Upper lobe of left lung (tissue), 6 donors: ENCODE results near the gene ZNF853. TPM values are rescaled to one million over a fixed set of nuclear protein-coding genes. Genes with fewer than 3 reads are reported as not detected.
"Not testable (repeated sequence)": the region's sequence is repeated elsewhere in the genome, so short reads cannot be mapped to it uniquely, and the experiment has no call there.

Source experiments
- ATAC-seq, 2 donors: fragments of 200-7000 bp; cut with Tn5 transposase; one replicate each; pipeline ENCODE4 v1.9.1; 2022; ENCODE audit warnings: mild to moderate bottlenecking in 2 of 2, moderate library complexity in 2 of 2; ENCODE audit not compliant: low FRiP score in 2 of 2
- DNase-seq, 2 donors: peaks; one replicate each; pipeline ENCODE4 v3.0.0-alpha.2; 2019 to 2020
- H3K27ac ChIP-seq, 4 donors: fragments of 200-600 bp; sonication (generic); one replicate each; pipeline ENCODE4 v1.5.1; 2016 to 2019
- H3K27me3 ChIP-seq, 4 donors: fragments of 200-600 bp; sonication (generic); one replicate each; pipeline ENCODE4 v1.5.1; 2017 to 2019
- H3K36me3 ChIP-seq, 4 donors: fragments of 200-600 bp; sonication (generic); one replicate each; pipeline ENCODE4 v1.5.1; 2016 to 2019
- H3K4me1 ChIP-seq, 4 donors: fragments of 200-600 bp; sonication (generic); one replicate each; pipeline ENCODE4 v1.5.1; 2018 to 2019
- H3K4me3 ChIP-seq, 4 donors: fragments of 200-600 bp; sonication (generic); one replicate each; pipeline ENCODE4 v1.5.1; 2017 to 2019; ENCODE audit warnings: mild to moderate bottlenecking in 2 of 4, moderate library complexity in 1 of 4
- H3K9me3 ChIP-seq, 4 donors: fragments of 200-600 bp; sonication (generic); one replicate each; pipeline ENCODE4 v1.5.1; 2018 to 2019
- EP300 ChIP-seq, 4 donors: sonication (generic); formaldehyde crosslinking; IDR thresholded peaks; one replicate each; pipeline ENCODE4 v1.5.1; 2017; ENCODE audit warnings: antibody characterized with exemption in 4 of 4, control low read depth in 2 of 4
- POLR2A ChIP-seq, 4 donors: fragments of 450-650 bp; IDR thresholded peaks; one replicate each; pipeline ENCODE4 v1.5.1; 2016 to 2017; ENCODE audit warnings: antibody characterized with exemption in 4 of 4, mild to moderate bottlenecking in 2 of 4
- POLR2AphosphoS5 ChIP-seq, 2 donors: sonication (generic); formaldehyde crosslinking; IDR thresholded peaks; one replicate each; pipeline ENCODE4 v1.5.1; 2017; ENCODE audit warnings: antibody characterized with exemption in 2 of 2
- WGBS, 2 donors: methylation state at CpG; one replicate each; pipeline ENCODE4 v1.1.5; 2017 to 2018; 5-methylcytosine and 5-hydroxymethylcytosine counted together
- total RNA-seq, 6 donors: library from RNA; depleted of rRNA in 4 of 6; stranded (reverse); fragments of >200 nt in 4 of 6; gene quantifications; one replicate each; pipeline versions ENCODE4 v1.1.0 to v1.2.1, GENCODE V29; 2016 to 2021
- TF ChIP-seq, protein P1 (sequence below), 6 experiments: fragments of 450-650 bp in 4 of 6; fragments of 200-600 bp in 2 of 6; sonication (generic) in 2 of 6; IDR thresholded peaks; one replicate each; pipeline ENCODE4 v1.5.1; 2016 to 2019; ENCODE audit warnings: antibody characterized with exemption in 6 of 6
- donor health status: DM: no; HTN: no; CAD: no; lungs with moderate emphysema.
- donor health status: DM: no; HTN: yes; CAD: no; lungs with severe emphysema.

The ZNF853 gene
- total RNA-seq, 6 donors from 2014 or later: 2.9 to 11.9 (median 7.0) TPM

DNA sequence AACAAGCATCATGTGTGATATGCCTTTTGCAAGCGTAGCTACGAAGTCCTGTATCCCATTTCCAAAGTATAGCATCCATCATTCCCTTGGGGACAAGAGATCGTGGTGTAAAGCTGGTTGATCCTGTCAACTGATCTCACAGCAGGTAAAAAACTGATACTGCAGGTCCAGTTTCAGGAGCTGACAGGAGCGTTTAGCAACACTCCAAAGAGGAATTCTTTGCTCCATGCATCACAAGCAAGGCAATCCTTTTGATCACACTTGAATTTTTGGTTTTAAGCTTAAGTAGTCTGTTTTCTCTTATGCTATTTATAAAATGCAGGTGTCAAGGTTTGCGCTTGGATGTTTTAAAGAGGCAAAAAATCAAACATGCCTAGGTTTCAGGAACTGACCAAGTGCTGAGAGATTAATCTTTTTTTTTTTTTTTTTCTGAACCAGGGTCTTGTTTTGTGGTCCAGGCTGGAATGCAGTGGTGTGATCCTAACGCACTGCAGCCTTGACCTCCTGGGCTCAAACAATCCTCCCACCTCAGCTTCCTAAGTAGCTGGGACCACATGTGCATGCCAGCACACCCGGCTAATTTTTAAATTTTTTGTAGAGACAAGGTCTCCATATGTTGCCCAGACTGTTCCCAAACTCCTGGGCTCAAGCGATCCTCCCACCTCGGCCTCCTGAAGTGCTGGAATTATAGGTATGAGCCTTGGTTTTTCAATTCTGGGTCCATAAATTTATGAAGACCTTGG, 40.0 kb upstream of the ZNF853 start:
- Histone ChIP-seq H3K9me3 (no peaks in the 10 kb centered on the region), H3K4me1 (peaks cover 8 to 11% (median 10%) of the 10 kb centered on the region in 4 donors), H3K4me3 (no peak overlapping the region), H3K36me3 (peaks cover 0 to 2% (median under 1%) of the 10 kb centered on the region in 4 donors), H3K27ac (no peak overlapping the region), H3K27me3 (no peaks in the 10 kb centered on the region)
- no peak for ATAC-seq
- 80 to 84% methylated on average over 9 of the region's 9 CpGs for WGBS, 2 donors
- no peak for DNase-seq
- TF ChIP-seq POLR2A (IDR thresholded peaks at IDR 0.05) (no peak), POLR2AphosphoS5 (IDR thresholded peaks at IDR 0.05) (no peak), EP300 (IDR thresholded peaks at IDR 0.05) (no peak)
- TF ChIP-seq, protein P1, sequence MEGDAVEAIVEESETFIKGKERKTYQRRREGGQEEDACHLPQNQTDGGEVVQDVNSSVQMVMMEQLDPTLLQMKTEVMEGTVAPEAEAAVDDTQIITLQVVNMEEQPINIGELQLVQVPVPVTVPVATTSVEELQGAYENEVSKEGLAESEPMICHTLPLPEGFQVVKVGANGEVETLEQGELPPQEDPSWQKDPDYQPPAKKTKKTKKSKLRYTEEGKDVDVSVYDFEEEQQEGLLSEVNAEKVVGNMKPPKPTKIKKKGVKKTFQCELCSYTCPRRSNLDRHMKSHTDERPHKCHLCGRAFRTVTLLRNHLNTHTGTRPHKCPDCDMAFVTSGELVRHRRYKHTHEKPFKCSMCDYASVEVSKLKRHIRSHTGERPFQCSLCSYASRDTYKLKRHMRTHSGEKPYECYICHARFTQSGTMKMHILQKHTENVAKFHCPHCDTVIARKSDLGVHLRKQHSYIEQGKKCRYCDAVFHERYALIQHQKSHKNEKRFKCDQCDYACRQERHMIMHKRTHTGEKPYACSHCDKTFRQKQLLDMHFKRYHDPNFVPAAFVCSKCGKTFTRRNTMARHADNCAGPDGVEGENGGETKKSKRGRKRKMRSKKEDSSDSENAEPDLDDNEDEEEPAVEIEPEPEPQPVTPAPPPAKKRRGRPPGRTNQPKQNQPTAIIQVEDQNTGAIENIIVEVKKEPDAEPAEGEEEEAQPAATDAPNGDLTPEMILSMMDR (IDR thresholded peaks at IDR 0.05): no peak

DNA sequence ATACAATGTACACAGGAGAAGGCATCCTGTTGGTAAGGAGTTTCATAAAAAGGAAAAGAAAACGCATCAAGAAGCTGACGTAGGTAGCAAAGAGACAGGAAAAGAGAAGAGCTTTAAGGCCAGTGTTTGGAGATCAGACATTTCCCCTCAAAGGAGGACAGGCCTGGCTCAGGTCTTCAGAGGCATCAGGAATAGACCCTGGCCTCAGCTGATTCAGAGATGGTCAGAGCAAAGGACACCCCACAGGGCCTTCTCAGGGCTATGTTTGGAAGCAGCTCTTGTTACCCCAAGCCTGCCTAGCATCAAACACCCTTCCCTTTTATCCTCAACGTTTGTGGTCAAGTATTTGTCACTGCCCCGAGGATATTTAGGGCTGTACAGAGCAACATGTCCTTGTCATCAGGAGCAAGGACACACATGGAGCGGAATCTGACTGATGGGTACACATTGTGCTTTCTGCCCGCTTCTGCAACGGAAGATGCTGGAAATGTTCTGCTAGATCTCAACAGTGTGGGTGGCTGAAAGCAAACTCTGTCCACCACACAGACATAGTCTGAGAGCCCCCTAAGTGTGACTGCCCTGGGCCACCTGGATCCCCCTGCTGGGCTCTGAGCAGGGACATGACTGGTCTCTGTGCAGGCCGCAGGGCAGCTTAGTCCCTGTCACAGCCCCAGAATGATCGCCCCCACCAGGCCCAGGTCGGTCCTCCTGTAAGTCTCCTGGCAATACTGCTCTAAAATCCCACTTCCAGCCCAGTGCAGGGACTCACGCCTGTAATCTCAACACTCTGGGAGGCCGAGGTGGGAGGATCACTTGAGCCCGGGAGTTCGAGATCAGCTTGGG, 39.2 kb upstream of the ZNF853 start:
- Histone ChIP-seq H3K9me3 (no peaks in the 10 kb centered on the region), H3K36me3 (peaks cover 6 to 10% (median 8%) of the 10 kb centered on the region in 4 donors), H3K4me3 (peak overlapping the region; percentile 44 to 81 (median 56)), H3K27ac (peak overlapping the region in 1 of 4 donors; percentile 82), H3K27me3 (no peaks in the 10 kb centered on the region), H3K4me1 (peaks cover 8 to 11% (median 10%) of the 10 kb centered on the region in 4 donors)
- 81 to 82% methylated on average over 9 to 11 of the region's 14 CpGs for WGBS, 2 donors
- no peak for DNase-seq
- TF ChIP-seq POLR2A (IDR thresholded peaks at IDR 0.05) (no peak), POLR2AphosphoS5 (IDR thresholded peaks at IDR 0.05) (no peak)
- ATAC-seq: no peak

DNA sequence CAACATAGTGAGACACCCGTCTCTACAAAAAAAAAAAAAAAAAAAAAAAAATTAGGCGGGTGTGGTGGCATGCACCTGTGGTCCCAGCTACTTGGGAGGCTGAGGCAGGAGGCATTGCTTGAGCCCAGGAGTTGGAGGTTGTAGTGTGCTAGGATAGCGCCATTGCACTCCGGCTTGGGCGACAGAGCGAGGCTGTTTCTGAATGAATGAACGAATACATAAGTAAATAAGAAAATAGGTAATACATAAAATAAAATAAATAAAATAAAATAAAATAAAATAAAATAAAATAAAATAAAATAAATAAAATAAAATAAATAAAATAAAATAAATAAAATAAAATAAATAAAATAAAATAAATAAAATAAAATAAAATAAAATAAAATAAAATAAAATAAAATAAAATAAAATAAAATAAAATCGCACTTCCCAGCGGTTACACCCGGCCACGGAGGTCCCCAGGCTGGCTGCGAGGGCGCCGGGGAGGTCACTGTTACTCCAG, 38.5 kb upstream of the ZNF853 start:
- peak overlapping the region; percentile 82 to 98 (median 92) for H3K27ac ChIP-seq
- not testable (repeated sequence) for DNase-seq, H3K9me3 ChIP-seq, ATAC-seq, H3K27me3 ChIP-seq
- peaks cover 9 to 16% (median 13%) of the 10 kb centered on the region in 4 donors for H3K36me3 ChIP-seq
- H3K4me3 ChIP-seq: peak overlapping the region; percentile 44 to 81 (median 56)
- H3K4me1 ChIP-seq: peaks cover 8 to 11% (median 10%) of the 10 kb centered on the region in 4 donors
- 17 to 24% methylated on average over 13 to 14 of the region's 14 CpGs for WGBS, 2 donors

DNA sequence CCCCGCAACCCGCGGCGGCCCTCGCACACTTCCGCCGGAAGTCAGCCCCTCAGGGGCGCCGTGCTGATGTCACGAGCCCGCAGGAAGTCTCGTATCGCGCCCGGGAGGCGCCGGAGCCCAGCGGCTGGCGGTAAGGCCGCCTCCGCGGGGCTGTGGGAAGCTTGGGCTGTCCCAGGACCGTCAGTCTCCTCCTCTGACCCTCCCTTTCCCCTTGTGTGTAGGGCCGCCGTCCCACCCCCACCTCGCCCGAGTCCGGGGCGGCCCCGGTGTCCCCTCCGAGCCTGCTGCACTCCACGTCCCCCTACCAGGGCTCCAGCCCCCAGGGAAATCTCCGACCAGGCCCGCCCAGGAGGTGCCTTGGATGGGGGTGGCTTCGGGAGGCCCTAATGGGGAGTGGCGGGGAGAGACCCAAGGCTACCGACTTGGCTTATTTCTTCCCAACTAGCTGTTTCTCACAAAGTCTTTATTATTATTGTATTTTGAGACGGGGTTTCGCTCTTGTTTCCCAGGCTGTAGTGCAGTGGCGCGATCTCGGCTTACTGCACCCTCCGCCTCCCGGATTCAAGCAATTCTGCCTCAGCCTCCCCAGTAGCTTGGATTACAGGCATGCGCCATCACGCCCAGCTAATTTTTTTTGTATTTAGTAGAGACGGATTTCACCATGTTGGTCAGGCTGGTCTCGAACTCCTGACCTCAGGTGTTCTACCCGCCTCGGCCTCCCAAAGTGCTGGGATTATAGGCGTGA, 37.9 kb upstream of the ZNF853 start, which contains the start of gene ZDHHC4:
Gene ZDHHC4, plus strand, starts transcription at position 86 of the 745 bp plus-strand sequence. CDS start 3,108 bp downstream, outside the sequence.
- Histone ChIP-seq H3K9me3 (no peaks in the 10 kb centered on the region), H3K27ac (peak within 1 kb of the TSS; percentile 82 to 98 (median 92)), H3K36me3 (peaks cover 13 to 23% (median 19%) of the 10 kb centered on the region in 4 donors), H3K27me3 (no peaks in the 10 kb centered on the region), H3K4me3 (peak within 1 kb of the TSS; percentile 44 to 81 (median 56)), H3K4me1 (peaks cover 8 to 11% (median 10%) of the 10 kb centered on the region in 4 donors)
- ATAC-seq (peak; percentile 95 to 98), DNase-seq (peak; percentile 88 to 98)
- peak; percentile 93 to 96 for TF ChIP-seq POLR2AphosphoS5 (IDR thresholded peaks at IDR 0.05)
- TF ChIP-seq EP300 (IDR thresholded peaks at IDR 0.05): no peak
- peak in 3 of 4 donors; percentile 75 to 97 (median 92) for TF ChIP-seq POLR2A (IDR thresholded peaks at IDR 0.05)
- TF ChIP-seq, protein P1 (IDR thresholded peaks at IDR 0.05): no peak
- WGBS, 2 donors: 15 to 37% methylated on average over 26 to 50 of the region's 51 CpGs
